GM21717 (cell line): ENCODE data around the gene KDM6B.
"Not testable (repeated sequence)": the region's sequence is repeated elsewhere in the genome, so short reads cannot be mapped to it uniquely, and the experiment has no call there.

Experiments
- ATAC-seq: cut with Tn5 transposase; IDR thresholded peaks from one replicate; pipeline ENCODE4 v1.9.1; 2021; ENCODE audit warnings: mild to moderate bottlenecking, moderate library complexity; ENCODE audit not compliant: unreplicated experiment

The KDM6B gene

GRCh38 chr17:7833795-7834541 lies at the start of gene KDM6B:
Gene KDM6B (plus strand): TSS chr17:7834217. CDS start chr17:7845555, 11,338 bp downstream.
- ATAC-seq, result no peak

GRCh38 chr17:7786866-7787265 lies 47.2 kb upstream of the KDM6B start:
- no peak for ATAC-seq

- ATAC-seq, result no peak
Measured at GRCh38 chr17:7789131-7789530, 44.9 kb upstream of the KDM6B start.

- no peak for ATAC-seq
Measured at GRCh38 chr17:7790150-7790549, 43.9 kb upstream of the KDM6B start.

- ATAC-seq, result no peak
Measured at GRCh38 chr17:7792611-7793010, 41.4 kb upstream of the KDM6B start.

GRCh38 chr17:7794075-7794663 lies 39.8 kb upstream of the KDM6B start:
- no peak for ATAC-seq

- ATAC-seq, result no peak
Measured at GRCh38 chr17:7797976-7798375, 36.0 kb upstream of the KDM6B start.

GRCh38 chr17:7798839-7799238 lies 35.2 kb upstream of the KDM6B start:
- no peak for ATAC-seq

GRCh38 chr17:7803981-7804380 lies 30.0 kb upstream of the KDM6B start:
- ATAC-seq, result no peak

GRCh38 chr17:7806587-7806986 lies 27.4 kb upstream of the KDM6B start:
- no peak for ATAC-seq

GRCh38 chr17:7807206-7807605 lies 26.8 kb upstream of the KDM6B start:
- ATAC-seq, result no peak

GRCh38 chr17:7809086-7809790 lies 24.8 kb upstream of the KDM6B start:
- no peak for ATAC-seq

- not testable (repeated sequence) for ATAC-seq
Measured at GRCh38 chr17:7809791-7810343, 24.1 kb upstream of the KDM6B start.

GRCh38 chr17:7811251-7811650 lies 22.8 kb upstream of the KDM6B start:
- no peak for ATAC-seq

- no peak for ATAC-seq
Measured at GRCh38 chr17:7814969-7815368, 19.0 kb upstream of the KDM6B start.

GRCh38 chr17:7816926-7817642 lies 16.9 kb upstream of the KDM6B start:
- ATAC-seq, result no peak

GRCh38 chr17:7817643-7817964 lies 16.4 kb upstream of the KDM6B start:
- no peak for ATAC-seq

- ATAC-seq, result no peak
Measured at GRCh38 chr17:7818026-7818425, 16.0 kb upstream of the KDM6B start.

GRCh38 chr17:7818746-7819645 lies 15.0 kb upstream of the KDM6B start:
- ATAC-seq, result no peak

GRCh38 chr17:7820231-7820630 lies 13.8 kb upstream of the KDM6B start:
- no peak for ATAC-seq
